ENCODE measurements around the gene MEF2C.
"Not testable (repeated sequence)": the region's sequence is repeated elsewhere in the genome, so short reads cannot be mapped to it uniquely, and the experiment has no call there.

The MEF2C gene

DNA sequence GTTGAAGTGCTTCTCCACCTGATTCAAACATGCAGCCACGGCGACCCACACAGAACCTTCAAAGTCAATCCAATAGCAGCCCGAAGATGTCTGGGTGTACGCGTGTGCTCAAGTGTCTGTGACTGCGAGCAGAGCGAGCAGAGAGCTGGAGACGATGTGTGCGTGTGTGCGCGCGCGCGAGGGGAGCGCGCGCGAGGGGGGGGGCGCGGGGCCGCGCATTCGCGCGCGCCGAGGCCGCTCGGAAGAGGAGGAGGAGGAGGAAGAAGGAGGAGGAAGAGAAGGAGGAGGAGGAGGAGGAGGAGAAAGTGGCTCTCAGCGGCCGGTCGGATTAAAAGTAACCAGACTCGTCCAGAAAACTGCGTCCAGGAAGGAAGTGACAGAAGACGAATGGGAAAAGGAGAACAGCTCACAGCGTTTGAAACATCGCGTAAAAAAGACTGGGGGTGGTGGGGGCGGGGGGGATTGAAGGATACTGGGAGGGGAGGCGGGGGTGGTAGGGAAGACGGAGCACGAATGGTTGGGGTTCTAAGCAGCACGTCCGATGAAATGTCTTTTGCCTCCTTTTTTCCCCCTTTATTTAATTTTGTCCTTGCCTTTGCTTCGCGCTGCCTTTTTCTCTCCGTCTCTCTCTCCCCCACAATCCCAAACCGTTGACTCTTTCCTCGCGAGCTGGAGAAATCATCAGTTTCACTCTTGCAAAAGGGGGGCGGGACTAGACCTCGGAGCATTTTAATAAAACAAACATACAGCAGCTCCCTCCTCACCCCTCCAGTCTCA, at the start of gene MEF2C:
TSS of gene MEF2C (minus strand) at position 126 of the 777 bp plus-strand sequence. CDS start 59,396 bp downstream, outside the sequence.
- peak; percentile 6 for DNase-seq

DNA sequence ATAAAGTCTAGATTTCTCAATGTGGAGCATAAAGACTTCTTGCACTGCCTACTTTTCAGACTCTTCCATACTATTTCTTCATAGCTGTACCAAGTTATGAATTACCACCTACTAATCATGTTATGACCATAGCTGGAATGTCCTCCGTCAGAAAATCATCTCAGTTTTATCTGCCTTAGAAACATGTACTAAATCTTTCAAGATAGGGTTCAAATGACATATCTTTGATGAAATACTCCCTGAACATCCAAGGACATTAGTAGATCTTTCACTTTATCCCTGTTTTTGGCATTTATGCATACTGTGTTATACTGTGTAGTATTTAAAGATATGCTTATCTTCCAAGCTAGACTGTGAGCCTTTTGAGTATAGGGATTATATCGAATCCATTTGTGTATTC, 49.6 kb upstream of the MEF2C start:
- no peak for DNase-seq

DNA sequence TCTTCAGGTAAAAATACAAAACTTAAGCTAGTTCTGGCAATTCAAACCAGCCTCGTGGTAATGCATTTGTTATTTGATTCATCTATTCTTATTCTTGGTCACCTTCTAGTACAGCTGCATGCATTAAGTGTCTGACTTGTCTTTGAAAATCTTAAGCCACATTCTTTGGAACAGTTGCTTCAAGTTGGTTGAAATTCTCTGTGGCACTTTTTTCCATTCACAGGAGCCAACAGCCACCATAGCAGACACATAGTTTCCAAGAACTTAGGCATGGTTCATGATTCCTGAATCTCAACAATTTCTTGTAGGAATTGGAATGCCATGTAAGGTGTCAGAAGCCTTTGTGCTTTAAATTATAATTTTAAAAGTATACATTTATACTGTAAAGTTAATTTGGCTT, 47.4 kb upstream of the MEF2C start:
- DNase-seq: no peak

DNA sequence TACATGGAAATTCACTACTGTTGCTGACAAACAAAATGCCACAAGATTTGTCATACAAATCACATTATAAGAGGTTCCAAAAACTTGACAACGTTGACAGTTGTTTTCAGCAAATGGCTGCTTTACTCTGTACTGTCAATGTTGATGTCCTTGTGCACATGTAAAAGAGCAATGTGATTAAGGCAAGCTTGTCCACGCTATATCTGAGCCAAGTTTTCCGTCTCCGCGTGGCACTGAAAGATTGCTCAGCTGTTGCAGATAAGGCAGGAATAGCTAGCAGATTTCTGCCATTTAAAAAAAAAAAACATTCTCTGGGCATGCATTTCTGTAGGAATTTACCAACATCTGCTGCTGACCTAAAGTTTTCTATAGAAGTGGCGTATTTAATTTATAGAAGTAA, 46.4 kb upstream of the MEF2C start:
- DNase-seq: no peak

DNA sequence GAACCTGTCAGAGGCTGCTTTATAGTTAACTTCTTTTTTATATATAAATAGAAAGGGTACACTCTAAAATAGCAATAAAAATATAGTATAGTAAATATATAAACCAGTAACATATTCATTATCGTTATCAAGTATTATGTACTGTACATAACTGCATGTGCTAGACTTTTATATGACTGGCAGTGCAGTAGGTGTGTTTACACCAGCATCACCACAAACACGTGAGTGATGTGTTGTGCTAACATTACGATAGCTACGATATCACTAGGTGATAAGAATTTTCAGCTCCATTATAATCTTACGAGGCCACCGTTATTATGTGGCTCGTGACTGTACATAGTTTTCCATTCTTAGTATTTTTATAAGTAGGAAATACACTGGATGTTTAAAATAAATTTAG, 43.8 kb upstream of the MEF2C start:
- DNase-seq: no peak

DNA sequence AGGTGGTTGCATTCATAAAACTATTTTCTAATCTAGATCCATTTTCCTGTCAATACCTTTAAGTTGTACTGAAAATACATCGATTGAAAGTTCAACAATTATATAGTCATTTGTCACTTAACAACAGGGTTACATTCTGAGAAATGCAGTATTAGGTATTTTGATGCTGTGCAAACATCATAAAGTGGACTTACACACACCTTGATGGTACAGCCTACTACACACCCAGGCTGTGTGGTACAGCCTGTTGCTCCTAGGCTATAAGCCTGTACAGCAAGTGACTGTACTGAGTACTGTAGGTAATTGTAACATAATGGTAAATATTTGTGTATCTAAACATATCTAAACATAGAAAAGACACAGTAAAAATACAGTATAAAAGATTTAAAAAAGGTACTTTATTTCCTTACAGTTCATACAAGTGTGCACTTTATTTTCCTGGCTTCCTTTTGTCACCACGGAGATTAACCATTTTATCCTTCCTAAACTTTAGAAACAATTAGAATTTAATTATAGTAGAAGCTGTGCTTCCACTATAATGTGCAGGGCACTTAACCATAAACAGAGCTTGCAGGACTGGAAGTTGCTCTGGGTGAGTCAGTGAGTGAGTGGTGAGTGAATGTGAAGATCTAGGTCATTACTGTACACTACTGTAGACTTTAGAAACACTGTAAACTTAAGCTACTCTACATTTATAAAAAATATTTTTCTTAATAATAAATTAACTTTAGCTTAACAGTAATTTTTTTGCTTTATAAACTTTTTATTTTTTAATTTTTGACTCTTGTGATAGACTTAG, 42.9 kb upstream of the MEF2C start:
- DNase-seq: no peak

DNA sequence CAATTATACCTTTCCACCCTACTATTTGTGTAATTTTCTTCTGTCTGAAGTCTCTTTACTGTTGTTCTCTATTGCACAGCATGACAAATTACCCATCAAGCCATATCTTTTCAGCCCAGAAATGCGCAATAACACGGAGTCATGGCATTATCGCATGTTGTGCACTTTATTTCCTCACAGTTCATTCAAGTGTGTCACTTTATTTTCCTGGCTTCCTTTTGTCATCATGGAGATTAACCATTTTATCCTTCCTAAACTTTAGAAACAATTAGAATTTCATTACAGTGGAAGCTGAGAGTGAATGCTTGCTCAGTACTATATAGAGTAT, 41.3 kb upstream of the MEF2C start:
- no peak for DNase-seq

DNA sequence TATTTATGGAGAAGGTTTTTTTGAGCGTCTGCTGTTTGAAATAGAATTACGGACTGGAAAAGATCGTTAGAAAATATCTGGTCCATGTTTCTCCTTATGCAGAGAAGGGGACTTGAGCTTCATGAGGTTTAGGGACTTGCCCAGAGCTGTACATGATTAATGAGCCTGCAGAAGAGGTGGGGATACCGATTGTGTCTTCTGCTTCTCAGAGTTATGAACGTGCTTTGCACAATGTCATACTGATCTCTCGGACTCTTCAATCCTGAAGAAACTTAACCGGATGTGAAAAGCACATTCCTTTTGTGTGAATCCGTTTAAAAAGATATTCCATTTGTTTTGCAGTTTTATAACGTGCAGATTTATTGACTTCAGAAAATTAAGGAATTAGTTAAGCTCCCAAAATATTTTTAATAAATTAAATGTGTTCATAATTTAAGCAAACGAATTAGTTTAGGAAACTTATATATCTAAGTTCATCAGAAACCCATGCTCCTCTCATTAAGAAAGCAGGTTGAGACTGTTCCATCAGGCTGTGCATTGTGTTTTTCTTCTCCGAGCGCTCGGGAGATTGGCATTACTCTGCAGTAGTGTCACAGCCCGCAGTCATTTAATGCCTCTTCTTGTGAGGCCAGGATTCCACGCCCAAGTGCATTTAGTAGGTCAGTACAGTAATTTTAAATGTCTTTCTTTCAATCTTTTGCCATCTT, 40.8 kb upstream of the MEF2C start:
- DNase-seq: no peak

DNA sequence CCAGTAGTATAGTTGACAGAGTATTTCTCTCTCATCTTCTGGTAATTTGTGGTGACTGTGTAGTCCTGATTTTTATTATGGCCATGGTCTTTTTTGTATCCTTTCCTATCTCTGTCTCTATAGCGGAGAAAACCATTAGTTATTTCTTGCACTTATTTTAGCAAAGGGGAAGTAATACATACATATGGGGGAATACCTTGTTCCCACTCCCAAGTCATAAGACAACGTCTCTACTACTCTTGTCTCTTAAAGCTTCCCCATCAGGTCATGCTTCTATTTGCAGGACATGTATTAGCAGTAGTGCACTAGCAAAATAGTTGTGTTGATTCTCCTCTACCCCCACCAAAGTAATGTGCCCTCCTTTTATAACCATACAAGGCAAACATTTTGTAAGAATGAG, 29.8 kb upstream of the MEF2C start:
- not testable (repeated sequence) for DNase-seq

DNA sequence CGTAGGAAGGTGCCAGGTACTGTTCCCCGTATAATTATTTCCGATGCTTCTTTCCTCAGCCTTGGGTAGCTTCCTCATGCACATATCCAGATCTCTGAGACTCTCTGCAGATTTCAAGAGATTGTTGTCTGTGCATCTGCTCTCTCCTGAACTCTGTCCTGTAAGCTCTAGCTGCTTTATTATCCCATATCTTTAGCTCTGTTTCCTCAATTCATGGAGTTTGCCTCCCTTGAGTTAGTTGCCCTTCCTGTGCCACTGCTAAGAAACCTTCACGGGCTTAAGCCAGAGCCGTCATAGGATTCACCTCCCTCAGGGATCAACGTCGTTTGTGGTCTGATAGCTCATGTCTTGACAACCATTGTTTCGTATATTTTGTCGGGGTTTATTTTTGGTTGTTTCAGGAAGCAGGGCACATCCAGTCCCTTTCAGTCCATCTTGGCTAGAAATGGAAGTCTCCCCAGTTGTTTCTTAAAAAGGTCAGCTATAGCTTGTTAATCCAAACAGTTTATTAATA, 28.1 kb upstream of the MEF2C start:
- DNase-seq: not testable (repeated sequence)

DNA sequence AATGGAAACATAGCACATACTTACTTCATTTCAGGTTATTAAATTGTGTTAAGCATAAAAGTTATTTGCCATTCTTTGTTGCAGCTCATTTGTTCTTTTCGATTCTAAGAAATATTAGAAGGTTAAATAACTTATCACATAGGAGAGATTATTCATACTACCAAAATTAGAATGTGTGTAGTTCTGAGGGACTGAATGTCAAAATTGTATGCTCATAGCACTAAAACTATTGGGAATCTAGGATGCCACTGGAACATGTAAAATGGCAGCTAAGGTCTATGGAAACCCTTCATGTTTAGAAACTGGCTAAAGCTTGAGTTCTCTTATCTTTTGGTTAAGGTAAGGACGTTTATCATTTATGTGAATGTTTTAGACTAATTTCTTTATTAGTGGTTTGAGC, 21.5 kb upstream of the MEF2C start:
- not testable (repeated sequence) for DNase-seq

DNA sequence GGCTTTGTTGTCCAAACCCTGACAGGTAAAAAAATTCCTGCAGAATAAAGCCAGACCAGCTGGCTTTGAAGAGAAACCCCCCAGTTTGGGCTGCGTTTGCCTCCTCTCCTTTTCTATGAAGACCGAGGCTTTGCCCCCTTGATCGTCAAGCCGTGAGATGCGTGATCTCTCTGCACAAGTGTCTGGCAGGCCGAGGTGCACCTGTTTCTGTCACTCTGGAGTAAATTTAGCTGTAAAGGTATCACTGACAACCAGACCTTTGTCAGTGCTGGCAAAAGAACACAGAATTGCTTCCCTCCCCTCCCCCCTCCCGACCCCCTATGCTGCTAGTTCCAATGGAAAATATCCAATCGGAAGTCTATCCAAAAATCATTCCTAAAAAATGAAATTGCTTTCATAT, 21.0 kb upstream of the MEF2C start:
- DNase-seq: not testable (repeated sequence)

DNA sequence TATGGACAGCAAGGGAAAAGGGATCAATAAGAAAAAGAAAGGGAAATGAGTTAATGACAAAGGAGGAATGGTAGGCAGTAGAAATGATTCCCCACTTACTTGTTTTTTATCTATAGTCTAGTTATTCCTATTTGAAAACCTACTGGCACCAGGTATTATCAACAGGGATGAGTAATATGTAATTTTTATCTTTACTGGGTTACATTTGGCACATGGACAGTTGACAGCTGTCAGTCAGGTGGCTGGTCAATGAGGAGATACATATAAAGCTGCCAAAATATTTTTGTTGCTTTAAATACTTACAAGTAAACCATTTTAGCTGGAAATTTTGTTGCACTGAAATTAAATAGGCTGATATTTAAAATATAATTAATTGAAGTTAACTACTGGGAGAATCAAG, 18.1 kb upstream of the MEF2C start:
- DNase-seq: not testable (repeated sequence)

DNA sequence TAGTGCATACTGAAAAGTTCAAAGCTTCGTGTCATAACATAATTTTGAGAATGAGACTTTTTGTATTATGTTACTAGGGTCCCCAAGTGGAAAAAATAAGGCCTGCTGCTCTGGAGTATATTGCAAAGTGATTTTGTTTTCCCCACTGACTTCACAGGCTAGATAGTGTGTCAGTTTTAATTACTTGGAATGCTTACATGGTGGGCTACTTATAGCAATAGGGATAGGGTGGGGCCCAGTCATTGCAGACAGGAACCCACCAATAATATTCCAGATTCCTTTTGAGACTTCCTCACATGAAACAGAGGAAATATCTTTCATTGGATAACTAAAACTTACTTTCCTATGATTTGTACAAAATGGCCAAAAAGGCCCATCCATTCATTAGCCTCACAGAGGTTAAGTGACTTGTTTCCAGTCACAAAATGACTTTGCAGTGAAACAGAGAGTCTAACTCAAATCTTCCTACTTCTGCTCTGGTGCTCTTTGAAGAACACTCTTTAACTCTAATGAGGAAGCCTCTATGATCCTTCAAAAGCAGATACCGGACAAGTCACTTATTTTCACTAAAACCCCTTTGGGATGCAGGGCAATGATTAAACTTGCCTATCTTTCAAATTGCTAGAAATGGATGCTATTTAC, 16.2 kb upstream of the MEF2C start:
- no peak for DNase-seq

DNA sequence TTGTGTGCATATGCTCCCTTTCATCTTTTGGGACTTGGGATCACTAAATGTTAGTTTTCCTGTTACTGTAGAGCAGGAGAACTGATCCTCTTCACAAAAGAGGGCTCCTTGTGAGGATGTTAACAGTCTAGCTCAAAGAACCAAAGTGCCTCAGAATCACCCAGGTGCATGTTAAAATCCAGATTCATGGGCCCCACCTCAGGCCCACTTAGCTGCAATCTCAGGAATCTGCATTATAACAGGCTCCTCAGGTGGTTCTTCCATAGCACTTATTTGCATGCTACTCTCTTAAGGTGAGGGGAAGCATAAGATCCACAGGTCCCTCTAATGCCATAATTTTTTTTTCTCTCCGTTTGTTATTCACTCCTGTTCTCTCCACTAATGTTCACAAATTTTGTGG, 14.8 kb upstream of the MEF2C start:
- no peak for DNase-seq

DNA sequence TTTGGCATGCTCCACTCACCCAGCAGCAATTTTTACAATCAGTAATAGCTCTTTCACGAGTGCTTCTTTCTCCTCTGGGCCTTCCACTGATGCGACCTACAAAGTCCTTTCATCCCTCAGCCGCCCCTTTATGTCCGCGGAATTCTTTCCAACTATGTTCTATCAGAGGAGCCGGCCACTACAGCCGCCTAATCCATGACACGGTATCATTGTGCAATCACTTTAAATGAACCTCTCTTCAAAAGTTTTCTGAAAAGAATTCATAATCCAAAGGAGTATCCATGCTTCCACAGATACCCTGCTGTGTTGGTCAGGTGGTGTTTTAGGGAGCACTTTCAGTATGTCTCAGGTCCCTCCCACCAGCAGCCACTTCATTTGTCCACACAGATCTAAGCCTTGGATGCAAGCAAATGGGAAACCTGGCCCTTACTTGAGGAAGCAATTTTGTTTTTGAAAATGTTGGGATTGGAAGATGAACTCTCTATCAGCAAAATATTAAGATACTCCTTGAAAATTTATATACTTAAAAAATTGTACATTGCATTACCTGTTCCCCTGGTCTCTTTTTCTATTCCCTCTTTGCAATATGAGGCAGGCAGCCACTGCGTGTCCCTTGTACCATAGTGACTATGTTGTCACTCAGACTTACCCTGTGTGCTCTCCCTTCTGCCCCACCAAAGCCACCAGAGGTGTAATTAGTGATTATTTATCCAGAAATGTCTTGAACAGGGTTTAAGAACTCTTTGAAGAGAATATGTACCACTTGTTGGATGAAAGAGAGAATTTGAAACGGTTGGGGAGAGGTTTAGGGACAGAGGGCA, 12.9 kb upstream of the MEF2C start:
- no peak for DNase-seq

DNA sequence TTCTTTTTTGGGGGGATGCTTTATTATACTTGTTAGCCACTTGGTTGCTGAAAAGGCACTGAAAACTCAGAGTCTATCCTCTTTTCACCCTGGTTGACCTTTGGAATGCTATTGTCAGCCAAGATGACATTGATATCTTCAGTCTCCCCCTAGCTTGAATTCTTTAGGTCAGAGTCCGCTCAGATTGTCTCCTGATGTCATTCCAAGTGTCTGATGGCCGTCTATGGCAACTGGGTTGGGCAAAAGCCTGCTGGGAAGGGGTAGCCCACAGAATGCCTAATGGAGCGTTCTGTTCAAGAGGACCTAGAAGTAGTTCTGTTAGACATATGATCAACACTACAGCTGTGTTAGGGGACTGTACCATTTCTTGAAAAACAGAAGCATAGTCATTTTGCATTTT, 9.7 kb upstream of the MEF2C start:
- no peak for DNase-seq

DNA sequence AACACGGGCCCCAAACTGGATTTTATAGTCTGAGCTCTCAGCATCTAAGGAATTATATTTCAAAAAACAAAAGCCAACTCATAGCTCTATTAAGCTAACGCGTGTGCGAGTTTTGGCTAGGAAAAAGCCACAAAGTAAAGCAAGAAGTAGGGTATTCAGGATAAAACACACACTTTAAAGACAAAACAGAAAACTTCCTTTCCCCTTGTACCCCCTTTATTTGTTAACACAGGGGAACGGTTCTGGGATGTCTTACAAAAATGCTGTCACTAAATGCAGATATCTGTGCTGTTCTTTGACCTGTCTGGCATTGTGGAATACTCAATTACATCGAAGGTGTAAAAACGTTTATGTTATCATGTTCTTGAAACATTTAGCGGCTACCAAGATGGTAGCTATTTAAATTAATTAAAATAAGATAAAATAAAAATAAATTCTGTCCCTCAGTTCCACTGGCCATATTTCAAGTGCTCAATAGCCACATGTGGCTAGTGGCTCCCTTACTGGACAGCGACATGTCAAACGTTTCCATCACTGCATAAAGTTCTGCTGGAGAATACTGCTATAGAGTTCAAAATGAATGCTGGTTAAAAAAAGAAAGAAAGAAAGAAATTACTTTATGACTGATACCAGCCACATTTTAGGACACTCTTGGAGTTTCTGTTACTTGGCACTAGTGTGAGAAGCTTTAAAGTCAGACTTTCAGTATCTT, 7.2 kb upstream of the MEF2C start:
- DNase-seq: no peak

DNA sequence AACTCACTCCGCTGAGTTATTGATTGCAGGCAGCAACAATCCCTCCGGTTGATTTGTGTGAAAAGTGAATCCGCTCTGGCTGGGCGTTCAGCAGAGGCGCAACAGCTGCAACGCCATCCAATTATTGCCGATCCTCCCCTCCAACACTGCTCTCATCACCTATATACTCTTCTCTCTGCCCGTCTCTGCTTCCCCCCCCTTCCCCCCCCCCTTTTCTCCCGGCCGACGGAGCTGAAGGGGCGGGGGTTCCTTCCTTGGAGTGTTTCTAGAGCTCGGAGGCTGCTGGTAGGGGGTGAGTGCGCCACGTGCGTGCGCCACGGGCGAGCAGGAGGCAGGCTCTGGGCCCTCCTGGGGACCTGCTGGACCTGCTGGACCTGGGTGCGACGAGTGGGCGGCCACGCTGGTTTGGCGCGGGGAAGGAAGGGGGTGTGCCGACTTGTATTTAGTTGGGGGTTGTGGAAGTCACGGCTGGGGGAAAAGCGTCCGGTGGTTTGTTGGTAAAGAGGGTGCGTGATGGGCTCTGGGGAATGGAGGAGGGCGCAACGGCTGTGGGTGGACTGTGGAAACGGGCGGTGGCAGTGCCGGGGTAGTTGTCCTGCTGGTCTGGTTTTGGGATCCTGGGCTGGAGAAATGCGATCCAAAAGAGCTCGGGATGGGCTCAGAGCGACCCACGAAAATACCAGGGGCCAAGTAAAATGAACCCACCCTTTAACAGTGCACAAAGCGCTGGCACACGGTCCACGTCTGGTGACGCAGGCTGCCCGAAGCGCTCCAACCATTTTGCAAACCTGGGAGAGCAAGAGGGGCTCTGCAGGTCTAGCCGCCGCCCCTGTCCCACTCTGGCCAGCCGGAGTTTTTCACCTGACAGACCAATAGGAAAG, 6.4 kb upstream of the MEF2C start:
- no peak for DNase-seq

DNA sequence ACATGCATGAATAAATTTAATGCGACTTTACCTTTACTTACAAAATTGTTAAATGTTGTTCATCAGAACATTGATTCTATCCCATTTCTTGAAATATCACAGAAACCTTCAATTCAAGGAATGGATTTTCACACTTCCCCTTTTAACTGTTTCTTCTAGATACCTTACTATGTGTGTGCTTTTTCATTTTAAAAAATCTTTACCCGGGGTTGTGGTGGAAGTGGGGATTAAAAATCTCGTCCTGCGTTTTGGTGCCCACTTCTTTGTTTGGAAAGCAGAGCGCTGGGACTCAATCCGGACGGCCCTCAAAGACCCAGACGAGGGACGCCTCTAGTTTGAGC, 5.8 kb upstream of the MEF2C start:
- DNase-seq: no peak

DNA sequence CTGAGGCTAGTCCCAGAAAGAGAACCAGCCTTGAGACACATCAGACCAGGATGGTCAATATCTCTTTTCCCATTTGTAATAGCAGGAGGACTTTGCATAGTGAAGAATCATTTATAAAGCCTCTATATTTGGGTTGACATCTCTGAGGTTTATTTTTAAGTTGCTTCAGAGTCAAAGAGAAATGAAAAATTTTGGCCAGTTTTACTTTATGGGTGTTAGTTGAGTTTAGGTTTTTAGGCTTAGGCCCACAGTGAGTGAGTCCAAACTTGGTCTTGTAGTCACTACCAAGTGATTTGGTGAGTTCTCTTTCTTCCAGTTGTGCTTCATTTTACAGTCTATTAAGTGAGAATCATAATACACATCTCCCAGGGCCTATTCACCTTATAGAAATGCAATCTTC, 5.3 kb upstream of the MEF2C start:
- DNase-seq: no peak
